ENCODE results near the gene IGSF21.
"Not testable (repeated sequence)": the region's sequence is repeated elsewhere in the genome, so short reads cannot be mapped to it uniquely, and the experiment has no call there.

DNA sequence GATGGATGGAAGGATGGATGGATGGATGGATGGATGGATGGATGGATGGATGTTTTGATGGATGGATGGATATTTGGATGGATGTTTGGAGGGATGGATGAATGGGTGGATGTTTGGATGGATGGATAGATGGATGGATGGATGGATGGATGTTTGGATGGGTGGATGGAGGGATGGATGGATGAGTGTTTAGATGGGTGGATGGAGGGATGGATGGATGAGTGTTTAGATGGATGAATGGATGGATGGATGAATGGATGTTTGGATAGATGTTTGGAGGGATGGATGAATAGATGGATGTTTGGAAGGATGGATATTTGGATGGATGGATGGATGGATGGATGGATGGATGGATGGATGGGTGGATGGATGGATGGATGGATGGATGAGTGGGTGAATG is 264.9 kb downstream of the IGSF21 start:
- TF ChIP-seq, protein P1, sequence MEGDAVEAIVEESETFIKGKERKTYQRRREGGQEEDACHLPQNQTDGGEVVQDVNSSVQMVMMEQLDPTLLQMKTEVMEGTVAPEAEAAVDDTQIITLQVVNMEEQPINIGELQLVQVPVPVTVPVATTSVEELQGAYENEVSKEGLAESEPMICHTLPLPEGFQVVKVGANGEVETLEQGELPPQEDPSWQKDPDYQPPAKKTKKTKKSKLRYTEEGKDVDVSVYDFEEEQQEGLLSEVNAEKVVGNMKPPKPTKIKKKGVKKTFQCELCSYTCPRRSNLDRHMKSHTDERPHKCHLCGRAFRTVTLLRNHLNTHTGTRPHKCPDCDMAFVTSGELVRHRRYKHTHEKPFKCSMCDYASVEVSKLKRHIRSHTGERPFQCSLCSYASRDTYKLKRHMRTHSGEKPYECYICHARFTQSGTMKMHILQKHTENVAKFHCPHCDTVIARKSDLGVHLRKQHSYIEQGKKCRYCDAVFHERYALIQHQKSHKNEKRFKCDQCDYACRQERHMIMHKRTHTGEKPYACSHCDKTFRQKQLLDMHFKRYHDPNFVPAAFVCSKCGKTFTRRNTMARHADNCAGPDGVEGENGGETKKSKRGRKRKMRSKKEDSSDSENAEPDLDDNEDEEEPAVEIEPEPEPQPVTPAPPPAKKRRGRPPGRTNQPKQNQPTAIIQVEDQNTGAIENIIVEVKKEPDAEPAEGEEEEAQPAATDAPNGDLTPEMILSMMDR (IDR thresholded peaks at IDR 0.05; ENCODE audit: poor library complexity): not testable (repeated sequence)
- TF ChIP-seq EZH2 (IDR thresholded peaks at IDR 0.05; ENCODE audit: borderline replicate concordance): not testable (repeated sequence)
